BE2C (cell line): Measurements from ENCODE around the gene SLC51B.
"Not testable (repeated sequence)": the region's sequence is repeated elsewhere in the genome, so short reads cannot be mapped to it uniquely, and the experiment has no call there.

Experiments used
- DNase-seq: peaks from one replicate; pipeline ENCODE4 v3.0.0-alpha.2; 2020
- H3K27me3 ChIP-seq: fragments of 250-450 bp; sonication (Bioruptor Pico); 2 replicates; pipeline ENCODE4 v1.5.1; 2020; ENCODE audit warnings: mild to moderate bottlenecking
- H3K36me3 ChIP-seq: fragments of 250-450 bp; sonication (Bioruptor Pico); 2 replicates; pipeline ENCODE4 v1.5.1; 2020; ENCODE audit warnings: mild to moderate bottlenecking
- H3K4me1 ChIP-seq: fragments of 250-450 bp; sonication (Bioruptor Pico); 2 replicates; pipeline ENCODE4 v1.5.1; 2020
- H3K4me3 ChIP-seq: 2 replicates; pipeline ENCODE4 v1.5.1; 2011; ENCODE audit warnings: low read depth, low read length
- H3K9me3 ChIP-seq: fragments of 250-450 bp; sonication (Bioruptor Pico); 2 replicates; pipeline ENCODE4 v1.5.1; 2020
- TF ChIP-seq, protein P1 (sequence below): IDR thresholded peaks from 2 replicates; pipeline ENCODE4 v1.5.1; 2012; ENCODE audit warnings: mild to moderate bottlenecking, low read depth, low read length

SLC51B gene

DNA sequence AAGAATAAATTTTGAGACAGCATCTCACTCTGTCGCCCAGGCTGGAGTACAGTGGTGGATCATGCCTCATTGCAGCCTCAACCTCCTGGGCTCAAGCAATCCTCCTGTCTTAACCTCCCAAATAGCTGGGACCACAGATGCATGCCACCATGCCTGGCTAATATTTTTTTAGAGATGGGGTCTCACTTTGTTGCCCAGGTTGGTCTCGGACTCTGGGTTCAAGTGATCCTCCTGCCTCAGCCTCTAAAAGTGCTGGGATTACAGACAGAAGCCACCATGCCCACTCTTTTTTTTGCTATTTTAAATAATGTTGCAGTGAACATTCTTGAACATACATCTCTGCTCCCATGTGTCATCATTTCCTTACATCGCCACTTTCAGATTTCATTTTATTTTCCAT is 6.8 kb upstream of the SLC51B start:
- H3K9me3 ChIP-seq = no peaks in the 10 kb centered on the region
- H3K36me3 ChIP-seq = no peaks in the 10 kb centered on the region
- H3K27me3 ChIP-seq = no peaks in the 10 kb centered on the region
- no peak overlapping the region for H3K4me3 ChIP-seq
- no peak for DNase-seq
- peaks cover 1% of the 10 kb centered on the region; the same call in 1 of the 2 replicates for H3K4me1 ChIP-seq
- TF ChIP-seq, protein P1, sequence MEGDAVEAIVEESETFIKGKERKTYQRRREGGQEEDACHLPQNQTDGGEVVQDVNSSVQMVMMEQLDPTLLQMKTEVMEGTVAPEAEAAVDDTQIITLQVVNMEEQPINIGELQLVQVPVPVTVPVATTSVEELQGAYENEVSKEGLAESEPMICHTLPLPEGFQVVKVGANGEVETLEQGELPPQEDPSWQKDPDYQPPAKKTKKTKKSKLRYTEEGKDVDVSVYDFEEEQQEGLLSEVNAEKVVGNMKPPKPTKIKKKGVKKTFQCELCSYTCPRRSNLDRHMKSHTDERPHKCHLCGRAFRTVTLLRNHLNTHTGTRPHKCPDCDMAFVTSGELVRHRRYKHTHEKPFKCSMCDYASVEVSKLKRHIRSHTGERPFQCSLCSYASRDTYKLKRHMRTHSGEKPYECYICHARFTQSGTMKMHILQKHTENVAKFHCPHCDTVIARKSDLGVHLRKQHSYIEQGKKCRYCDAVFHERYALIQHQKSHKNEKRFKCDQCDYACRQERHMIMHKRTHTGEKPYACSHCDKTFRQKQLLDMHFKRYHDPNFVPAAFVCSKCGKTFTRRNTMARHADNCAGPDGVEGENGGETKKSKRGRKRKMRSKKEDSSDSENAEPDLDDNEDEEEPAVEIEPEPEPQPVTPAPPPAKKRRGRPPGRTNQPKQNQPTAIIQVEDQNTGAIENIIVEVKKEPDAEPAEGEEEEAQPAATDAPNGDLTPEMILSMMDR = no peak

DNA sequence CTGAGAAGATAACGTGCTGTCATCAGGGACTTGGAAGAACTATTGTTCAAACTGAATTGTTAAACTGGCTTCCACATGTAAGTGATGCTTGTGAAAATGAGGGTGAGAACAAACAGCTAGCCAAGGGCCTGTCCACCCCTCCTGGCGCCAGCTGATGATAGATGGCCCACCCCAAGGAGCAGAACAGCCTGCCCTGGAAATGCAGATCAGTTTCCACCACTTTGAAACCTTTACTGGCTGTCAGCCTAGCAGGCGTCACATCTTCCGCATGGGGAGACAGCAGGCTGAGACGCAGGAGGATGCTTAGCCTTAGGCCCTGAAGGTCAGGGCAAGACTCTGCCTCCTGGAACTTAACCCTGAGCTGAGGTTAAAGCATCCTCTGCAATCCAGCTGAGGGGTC is 6.4 kb upstream of the SLC51B start:
- Histone ChIP-seq H3K4me3 (no peak overlapping the region), H3K36me3 (no peaks in the 10 kb centered on the region), H3K27me3 (no peaks in the 10 kb centered on the region), H3K4me1 (no peaks in the 10 kb centered on the region; the same call in 1 of the 2 replicates), H3K9me3 (no peaks in the 10 kb centered on the region)
- DNase-seq = no peak
- TF ChIP-seq, protein P1 = no peak

DNA sequence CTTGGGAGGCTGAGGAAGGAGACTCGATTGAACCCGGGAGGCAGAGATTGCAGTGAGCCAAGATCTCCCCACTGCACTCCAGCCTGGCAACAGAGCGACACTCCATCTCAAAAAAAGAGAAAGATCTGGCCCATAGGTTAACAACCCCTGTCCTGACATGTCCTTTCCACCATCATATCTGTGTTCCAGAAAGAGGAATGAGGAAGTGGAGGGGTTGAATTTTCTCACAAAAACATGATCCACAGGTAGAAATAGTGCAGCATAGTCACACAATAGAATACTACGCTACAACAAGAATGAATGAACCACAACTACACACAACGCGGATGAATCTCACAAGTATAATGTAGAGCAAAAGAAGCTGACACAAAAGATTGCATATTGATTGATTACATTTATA is 4.7 kb upstream of the SLC51B start:
- H3K9me3 ChIP-seq = no peaks in the 10 kb centered on the region
- H3K36me3 ChIP-seq = no peaks in the 10 kb centered on the region
- H3K4me1 ChIP-seq = peaks cover 2% of the 10 kb centered on the region
- DNase-seq = no peak
- no peak overlapping the region for H3K4me3 ChIP-seq
- H3K27me3 ChIP-seq = no peaks in the 10 kb centered on the region
- TF ChIP-seq, protein P1 = no peak

DNA sequence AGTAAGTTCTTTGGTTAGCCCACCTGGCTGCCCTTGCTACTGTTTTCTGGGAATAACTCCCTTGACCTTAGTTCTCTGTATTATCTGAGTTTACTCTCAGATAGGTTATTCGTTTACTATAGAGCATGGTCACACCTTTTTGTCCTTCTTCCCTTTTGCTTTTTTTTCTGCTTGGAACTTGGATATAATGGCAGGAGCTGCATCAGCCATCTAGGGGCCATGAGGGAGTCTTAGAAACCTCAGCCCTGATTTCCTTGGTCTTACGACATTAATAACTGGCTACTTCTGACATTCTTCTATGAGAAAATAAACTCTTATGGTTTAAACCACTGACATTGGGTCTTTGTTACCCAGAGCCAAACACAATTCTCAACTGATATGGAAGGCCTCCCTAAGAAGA is 3.4 kb upstream of the SLC51B start:
- Histone ChIP-seq H3K4me1 (peaks cover 3% of the 10 kb centered on the region), H3K4me3 (no peak overlapping the region), H3K9me3 (no peaks in the 10 kb centered on the region), H3K36me3 (no peaks in the 10 kb centered on the region), H3K27me3 (no peaks in the 10 kb centered on the region)
- DNase-seq = no peak
- TF ChIP-seq, protein P1 = no peak

DNA sequence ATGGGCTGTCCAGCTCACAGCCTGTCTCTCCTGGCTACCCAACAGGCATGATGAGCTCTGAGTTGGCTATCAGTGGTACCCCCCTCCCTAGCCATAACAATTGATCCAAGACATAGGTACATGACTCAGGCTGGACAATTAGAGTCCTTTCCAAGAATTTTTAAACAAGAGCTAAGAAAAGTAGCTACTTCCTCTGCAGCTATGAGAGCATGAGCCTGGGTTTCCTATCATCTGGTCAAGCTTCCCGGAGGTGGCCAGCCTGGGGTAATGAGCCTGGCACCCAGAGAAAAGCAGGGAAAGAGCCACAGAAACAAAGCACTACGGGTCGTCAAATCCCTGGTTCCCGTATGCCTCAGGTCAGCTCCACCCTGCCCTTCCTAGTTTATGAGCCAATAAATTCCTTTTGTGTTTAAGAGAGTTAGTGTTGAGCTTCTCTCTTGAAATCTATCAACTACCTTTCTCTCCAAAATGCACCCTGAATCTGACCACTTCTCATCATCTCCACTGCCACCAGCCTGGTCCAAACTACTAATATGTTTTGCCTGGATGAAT is 2.3 kb upstream of the SLC51B start:
- H3K4me3 ChIP-seq = no peak overlapping the region
- no peak for DNase-seq
- H3K4me1 ChIP-seq = peaks cover 3% of the 10 kb centered on the region
- H3K36me3 ChIP-seq = no peaks in the 10 kb centered on the region
- no peaks in the 10 kb centered on the region for H3K27me3 ChIP-seq
- no peaks in the 10 kb centered on the region for H3K9me3 ChIP-seq
- TF ChIP-seq, protein P1 = no peak

DNA sequence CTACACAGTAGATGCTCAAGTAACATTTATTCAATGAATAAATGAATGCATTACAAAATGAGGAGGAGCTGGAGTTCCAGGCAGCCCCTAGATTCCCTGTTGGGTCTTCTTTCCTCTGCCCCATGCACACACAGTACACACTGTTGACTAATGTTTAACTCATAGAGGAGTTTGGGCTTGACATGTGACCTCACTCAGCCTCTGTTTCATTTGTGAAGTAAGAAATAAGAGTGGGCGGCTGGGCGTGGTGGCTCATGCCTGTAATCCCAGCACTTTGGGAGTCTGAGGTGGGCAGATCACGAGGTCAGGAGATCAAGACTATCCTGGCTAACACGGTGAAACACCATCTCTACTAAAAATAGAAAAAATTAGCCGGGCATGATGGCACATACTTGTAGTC is 969 bp upstream of the SLC51B start:
- H3K4me1 ChIP-seq, H3K4me3 ChIP-seq, H3K9me3 ChIP-seq, H3K27me3 ChIP-seq, DNase-seq, H3K36me3 ChIP-seq: not testable (repeated sequence)

DNA sequence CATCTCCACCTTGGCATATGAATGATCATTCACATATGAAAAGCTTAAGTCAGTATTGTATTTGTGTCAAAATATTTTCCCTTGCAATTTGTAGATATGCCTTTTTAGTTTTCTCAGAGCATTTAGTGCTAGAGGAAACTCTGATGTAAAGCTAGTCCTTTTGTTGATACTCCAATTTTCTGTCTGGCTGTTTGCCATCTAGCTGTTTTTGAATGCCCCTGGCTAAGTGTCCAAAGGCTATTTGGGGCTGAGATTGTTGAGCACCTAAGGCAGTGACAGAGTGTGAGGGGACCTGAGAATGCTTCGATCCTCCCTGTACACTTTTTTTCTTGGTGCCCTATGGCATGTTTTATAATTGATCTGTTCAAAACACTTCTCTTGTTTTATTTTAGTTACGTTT is 3.1 kb downstream of the SLC51B start:
- Histone ChIP-seq H3K36me3 (no peaks in the 10 kb centered on the region), H3K9me3 (no peaks in the 10 kb centered on the region), H3K4me1 (peaks cover 11% of the 10 kb centered on the region), H3K4me3 (no peak overlapping the region), H3K27me3 (no peaks in the 10 kb centered on the region)
- no peak for DNase-seq
- TF ChIP-seq, protein P1 = no peak
